Hypothalamus (tissue), 51 donors: ENCODE results near the gene VPS36.
"Not testable (repeated sequence)": the region's sequence is repeated elsewhere in the genome, so short reads cannot be mapped to it uniquely, and the experiment has no call there.

Experiments
- DNase-seq, 51 donors: peaks; one replicate each; lab custom pipeline; 2025; lab: John Stamatoyannopoulos, UW

VPS36 gene

DNA sequence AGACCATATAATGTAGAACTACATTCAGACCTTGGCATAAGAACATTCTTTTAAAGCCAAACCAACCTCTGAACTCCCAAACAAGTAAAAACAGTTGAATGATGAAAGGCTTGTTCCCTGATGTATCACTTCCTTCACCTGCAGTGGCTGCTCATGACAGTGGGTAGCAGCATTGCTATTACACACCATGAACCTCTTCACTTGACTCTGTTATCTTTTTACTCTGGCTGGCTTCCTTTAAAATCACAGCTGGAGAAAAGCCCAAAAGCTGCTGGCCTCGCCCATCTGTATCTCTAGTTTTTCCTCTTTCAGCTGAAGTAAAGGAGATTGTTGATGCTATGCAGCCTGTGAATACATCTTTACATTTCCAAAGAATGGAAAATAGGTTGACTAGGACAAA is 67.1 kb downstream of the VPS36 start:
- DNase-seq = no peak

- no peak for DNase-seq
These were observed 72.1 kb downstream of the VPS36 start for GRCh38 chr13:52378312-52378711.

- DNase-seq = no peak
These were observed 72.5 kb downstream of the VPS36 start for GRCh38 chr13:52377898-52378297.

DNA sequence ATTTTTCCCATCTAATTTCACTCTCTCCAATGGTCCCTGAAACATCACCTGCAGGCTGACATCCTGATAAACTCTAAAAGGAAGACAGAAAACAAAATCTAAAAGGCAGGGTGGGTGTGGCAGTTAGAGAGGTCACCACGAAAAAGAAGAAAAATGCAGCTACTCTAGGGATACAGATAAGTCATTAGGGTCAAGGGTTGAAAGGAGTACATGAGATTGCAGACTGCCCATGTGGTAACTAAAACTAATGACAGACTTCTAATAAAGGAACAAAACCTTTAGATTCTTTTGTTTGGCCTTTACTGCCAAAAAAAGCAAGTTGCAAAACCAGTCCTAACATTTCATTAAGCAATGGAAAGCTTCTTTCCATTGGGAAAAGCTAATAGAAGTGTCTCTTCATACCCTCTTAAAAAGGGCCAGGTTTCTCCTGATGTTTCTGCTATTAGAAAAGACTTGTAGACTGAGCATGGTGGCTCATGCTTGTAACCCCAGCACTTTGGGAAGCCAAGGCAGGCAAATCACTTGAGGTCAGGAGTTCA is 75.5 kb downstream of the VPS36 start:
- no peak for DNase-seq

GRCh38 chr13:52374389-52374788 is 76.0 kb downstream of the VPS36 start:
- DNase-seq = no peak

DNA sequence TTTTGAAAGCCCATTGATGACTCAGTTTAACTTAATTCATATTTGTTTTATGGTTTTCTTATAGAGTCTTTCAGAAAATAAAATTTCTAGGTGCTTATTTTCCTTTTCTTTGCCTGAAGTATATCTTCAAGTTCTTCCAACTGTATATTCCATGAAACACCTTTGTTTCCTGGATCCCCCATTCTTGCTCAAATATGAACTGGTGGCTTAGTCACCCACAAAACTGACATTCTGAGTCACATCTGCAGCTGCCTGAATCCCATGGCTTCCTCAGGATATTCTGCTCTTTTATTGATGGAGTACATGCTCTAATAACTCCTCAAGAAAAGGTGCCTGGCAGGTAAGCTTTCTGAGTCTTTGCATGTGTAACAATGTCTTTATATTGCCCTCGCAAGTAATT is 77.2 kb downstream of the VPS36 start:
- DNase-seq = not testable (repeated sequence)

DNA sequence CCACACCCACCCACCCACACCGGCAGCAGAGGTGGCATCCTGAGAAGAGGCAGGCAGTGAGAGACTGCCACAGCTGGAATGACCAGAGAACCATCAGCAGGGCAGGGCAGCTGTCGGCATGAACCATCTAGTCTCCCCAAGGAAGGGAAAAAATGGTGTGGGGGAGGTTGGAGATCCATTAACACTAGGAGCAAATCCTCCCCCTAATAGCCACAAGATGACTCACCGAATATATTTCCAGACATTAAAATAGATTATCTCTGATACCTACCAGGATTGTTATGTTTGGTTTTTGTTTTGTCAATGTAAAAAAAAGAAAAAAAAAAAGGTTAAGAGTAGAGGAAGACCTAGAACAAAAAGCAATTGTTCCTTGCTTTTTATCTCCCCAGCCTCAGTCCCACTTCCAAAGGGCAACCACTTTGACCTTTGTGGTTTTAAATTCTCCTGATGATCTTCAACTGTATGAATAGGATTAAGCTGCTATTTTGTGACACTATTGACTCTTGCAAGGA is 78.6 kb downstream of the VPS36 start:
- DNase-seq = no peak

DNA sequence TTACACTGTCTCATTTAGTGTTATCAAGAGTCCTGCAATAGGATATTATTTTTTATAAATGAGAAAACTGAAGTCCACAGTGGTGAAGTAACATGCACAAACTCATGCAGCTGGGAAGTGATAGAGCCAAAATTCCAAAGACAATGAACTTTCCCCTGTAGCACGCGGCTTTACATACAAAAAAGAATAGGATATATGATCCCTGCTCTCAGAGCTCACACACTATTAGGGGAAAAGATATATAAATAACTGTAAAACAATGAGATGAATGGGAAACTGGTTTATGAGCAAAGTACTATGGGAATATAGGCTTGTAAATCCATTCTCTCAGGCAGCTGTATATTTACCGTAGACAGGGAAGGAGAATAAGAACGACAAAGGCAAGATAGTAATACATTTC is 84.1 kb downstream of the VPS36 start:
- no peak for DNase-seq
